ENCODE measurements around the gene CTSD. TPM values are rescaled to one million over a fixed set of nuclear protein-coding genes. Genes with fewer than 3 reads are reported as not detected.
"Not testable (repeated sequence)": the region's sequence is repeated elsewhere in the genome, so short reads cannot be mapped to it uniquely, and the experiment has no call there.

CTSD gene
- total RNA-seq, 1 experiment from 2014 or later = 199 TPM

DNA sequence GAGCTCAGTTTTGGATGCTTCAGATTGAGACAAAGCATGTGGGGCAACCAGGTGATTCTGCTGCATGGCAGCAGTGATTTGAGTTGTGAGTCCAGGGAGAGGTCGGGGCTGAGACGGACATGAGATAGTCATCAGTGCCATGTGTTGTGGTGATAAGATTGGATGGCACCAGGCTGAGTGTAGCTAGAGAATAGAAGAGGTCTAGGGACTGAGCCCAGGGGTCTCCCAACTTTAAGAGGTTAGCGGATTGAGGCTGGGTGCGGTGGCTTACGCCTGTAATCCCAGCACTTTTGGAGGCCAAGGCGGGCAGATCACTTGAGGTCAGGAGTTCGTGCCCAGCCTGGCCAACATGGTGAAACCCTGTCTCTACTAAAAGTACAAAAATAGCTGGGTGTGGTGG lies 6.3 kb upstream of the CTSD start:
- DNase-seq (ENCODE audit: low spot score) = no peak
- Mint-ChIP-seq H3K4me3 (no peak overlapping the region), H3K4me1 (peaks cover 20% of the 10 kb centered on the region), H3K9me3 (no peaks in the 10 kb centered on the region), H3K27ac (no peak overlapping the region), H3K27me3 (ENCODE audit: low read depth) (peaks cover 4% of the 10 kb centered on the region), H3K36me3 (no peaks in the 10 kb centered on the region)
- CTCF ChIA-PET = interaction anchor here (2.1 kb wide), 1 partner anchor 113 kb away, joined by 6 read pairs; no protein-coding TSS in a partner anchor
- no peak for ATAC-seq
- POLR2A ChIA-PET = no interaction called here
- TF ChIP-seq, protein P1, sequence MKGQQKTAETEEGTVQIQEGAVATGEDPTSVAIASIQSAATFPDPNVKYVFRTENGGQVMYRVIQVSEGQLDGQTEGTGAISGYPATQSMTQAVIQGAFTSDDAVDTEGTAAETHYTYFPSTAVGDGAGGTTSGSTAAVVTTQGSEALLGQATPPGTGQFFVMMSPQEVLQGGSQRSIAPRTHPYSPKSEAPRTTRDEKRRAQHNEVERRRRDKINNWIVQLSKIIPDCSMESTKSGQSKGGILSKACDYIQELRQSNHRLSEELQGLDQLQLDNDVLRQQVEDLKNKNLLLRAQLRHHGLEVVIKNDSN (CRISPR knock-in tag; IDR thresholded peaks at IDR 0.05) = no peak
- no peak for TF ChIP-seq GRHL2 (CRISPR knock-in tag; IDR thresholded peaks at IDR 0.05; ENCODE audit: insufficient replicate concordance, severe bottlenecking)
- TF ChIP-seq, protein P2, sequence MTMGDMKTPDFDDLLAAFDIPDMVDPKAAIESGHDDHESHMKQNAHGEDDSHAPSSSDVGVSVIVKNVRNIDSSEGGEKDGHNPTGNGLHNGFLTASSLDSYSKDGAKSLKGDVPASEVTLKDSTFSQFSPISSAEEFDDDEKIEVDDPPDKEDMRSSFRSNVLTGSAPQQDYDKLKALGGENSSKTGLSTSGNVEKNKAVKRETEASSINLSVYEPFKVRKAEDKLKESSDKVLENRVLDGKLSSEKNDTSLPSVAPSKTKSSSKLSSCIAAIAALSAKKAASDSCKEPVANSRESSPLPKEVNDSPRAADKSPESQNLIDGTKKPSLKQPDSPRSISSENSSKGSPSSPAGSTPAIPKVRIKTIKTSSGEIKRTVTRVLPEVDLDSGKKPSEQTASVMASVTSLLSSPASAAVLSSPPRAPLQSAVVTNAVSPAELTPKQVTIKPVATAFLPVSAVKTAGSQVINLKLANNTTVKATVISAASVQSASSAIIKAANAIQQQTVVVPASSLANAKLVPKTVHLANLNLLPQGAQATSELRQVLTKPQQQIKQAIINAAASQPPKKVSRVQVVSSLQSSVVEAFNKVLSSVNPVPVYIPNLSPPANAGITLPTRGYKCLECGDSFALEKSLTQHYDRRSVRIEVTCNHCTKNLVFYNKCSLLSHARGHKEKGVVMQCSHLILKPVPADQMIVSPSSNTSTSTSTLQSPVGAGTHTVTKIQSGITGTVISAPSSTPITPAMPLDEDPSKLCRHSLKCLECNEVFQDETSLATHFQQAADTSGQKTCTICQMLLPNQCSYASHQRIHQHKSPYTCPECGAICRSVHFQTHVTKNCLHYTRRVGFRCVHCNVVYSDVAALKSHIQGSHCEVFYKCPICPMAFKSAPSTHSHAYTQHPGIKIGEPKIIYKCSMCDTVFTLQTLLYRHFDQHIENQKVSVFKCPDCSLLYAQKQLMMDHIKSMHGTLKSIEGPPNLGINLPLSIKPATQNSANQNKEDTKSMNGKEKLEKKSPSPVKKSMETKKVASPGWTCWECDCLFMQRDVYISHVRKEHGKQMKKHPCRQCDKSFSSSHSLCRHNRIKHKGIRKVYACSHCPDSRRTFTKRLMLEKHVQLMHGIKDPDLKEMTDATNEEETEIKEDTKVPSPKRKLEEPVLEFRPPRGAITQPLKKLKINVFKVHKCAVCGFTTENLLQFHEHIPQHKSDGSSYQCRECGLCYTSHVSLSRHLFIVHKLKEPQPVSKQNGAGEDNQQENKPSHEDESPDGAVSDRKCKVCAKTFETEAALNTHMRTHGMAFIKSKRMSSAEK (CRISPR knock-in tag; IDR thresholded peaks at IDR 0.05; ENCODE audit: borderline replicate concordance) = no peak
- no peak for TF ChIP-seq CREB1 (CRISPR knock-in tag; IDR thresholded peaks at IDR 0.05)
- TF ChIP-seq HMGA2 (CRISPR knock-in tag; IDR thresholded peaks at IDR 0.05) = no peak
- TF ChIP-seq SMAD4 (CRISPR knock-in tag; IDR thresholded peaks at IDR 0.05) = no peak
- no peak for TF ChIP-seq TP53 (CRISPR knock-in tag; IDR thresholded peaks at IDR 0.05)
- no peak for TF ChIP-seq ZNF138 (CRISPR knock-in tag; conservative IDR thresholded peaks at IDR 0.05)
- no peak for TF ChIP-seq OVOL2 (CRISPR knock-in tag; IDR thresholded peaks at IDR 0.05; ENCODE audit: borderline replicate concordance)
- TF ChIP-seq, protein P3, sequence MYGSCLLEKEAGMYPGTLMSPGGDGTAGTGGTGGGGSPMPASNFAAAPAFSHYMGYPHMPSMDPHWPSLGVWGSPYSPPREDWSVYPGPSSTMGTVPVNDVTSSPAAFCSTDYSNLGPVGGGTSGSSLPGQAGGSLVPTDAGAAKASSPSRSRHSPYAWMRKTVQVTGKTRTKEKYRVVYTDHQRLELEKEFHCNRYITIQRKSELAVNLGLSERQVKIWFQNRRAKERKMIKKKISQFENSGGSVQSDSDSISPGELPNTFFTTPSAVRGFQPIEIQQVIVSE (CRISPR knock-in tag; IDR thresholded peaks at IDR 0.05; ENCODE audit: borderline replicate concordance) = no peak
- no peak for TF ChIP-seq NR2C2 (CRISPR knock-in tag; IDR thresholded peaks at IDR 0.05)
- TF ChIP-seq IRF2 (CRISPR knock-in tag; IDR thresholded peaks at IDR 0.05; ENCODE audit: borderline replicate concordance, low read depth) = no peak
- TF ChIP-seq TCF7 (CRISPR knock-in tag; IDR thresholded peaks at IDR 0.05; ENCODE audit: low read depth) = no peak
- TF ChIP-seq, protein P4, sequence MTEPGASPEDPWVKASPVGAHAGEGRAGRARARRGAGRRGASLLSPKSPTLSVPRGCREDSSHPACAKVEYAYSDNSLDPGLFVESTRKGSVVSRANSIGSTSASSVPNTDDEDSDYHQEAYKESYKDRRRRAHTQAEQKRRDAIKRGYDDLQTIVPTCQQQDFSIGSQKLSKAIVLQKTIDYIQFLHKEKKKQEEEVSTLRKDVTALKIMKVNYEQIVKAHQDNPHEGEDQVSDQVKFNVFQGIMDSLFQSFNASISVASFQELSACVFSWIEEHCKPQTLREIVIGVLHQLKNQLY (CRISPR knock-in tag; IDR thresholded peaks at IDR 0.05) = no peak
- no peak for TF ChIP-seq KAT7 (CRISPR knock-in tag; IDR thresholded peaks at IDR 0.05; ENCODE audit: borderline replicate concordance)
- TF ChIP-seq, protein P5, sequence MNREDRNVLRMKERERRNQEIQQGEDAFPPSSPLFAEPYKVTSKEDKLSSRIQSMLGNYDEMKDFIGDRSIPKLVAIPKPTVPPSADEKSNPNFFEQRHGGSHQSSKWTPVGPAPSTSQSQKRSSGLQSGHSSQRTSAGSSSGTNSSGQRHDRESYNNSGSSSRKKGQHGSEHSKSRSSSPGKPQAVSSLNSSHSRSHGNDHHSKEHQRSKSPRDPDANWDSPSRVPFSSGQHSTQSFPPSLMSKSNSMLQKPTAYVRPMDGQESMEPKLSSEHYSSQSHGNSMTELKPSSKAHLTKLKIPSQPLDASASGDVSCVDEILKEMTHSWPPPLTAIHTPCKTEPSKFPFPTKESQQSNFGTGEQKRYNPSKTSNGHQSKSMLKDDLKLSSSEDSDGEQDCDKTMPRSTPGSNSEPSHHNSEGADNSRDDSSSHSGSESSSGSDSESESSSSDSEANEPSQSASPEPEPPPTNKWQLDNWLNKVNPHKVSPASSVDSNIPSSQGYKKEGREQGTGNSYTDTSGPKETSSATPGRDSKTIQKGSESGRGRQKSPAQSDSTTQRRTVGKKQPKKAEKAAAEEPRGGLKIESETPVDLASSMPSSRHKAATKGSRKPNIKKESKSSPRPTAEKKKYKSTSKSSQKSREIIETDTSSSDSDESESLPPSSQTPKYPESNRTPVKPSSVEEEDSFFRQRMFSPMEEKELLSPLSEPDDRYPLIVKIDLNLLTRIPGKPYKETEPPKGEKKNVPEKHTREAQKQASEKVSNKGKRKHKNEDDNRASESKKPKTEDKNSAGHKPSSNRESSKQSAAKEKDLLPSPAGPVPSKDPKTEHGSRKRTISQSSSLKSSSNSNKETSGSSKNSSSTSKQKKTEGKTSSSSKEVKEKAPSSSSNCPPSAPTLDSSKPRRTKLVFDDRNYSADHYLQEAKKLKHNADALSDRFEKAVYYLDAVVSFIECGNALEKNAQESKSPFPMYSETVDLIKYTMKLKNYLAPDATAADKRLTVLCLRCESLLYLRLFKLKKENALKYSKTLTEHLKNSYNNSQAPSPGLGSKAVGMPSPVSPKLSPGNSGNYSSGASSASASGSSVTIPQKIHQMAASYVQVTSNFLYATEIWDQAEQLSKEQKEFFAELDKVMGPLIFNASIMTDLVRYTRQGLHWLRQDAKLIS (CRISPR knock-in tag; IDR thresholded peaks at IDR 0.05; ENCODE audit: borderline replicate concordance) = no peak

DNA sequence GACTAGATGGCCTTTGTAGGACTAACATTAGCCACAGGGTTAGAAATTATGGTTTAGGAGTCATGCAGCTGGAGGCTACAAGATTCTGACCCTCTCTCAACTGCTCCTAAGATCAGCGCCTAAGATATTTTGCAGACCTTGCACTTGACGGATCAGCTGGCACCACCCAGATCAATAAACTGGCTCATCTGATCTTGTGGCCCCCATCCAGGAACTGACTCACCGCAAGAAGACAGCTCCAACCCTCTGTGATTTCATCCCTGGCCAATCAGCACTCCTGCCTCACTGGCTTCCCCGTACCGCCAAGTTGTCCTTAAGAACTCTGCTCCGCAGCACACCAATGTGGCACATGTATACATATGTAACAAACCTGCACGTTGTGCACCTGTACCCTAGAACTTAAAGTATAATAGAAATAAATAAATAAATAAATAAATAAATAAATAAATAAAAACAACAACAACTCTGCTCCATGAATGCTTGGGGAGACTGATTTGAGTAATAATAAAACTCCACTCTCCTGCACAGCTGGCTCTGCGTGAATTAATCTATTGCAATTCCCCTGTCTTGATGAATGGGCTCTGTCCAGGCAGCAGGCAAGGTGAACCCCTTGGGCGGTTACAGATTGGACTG lies 5.7 kb upstream of the CTSD start:
- H3K27me3 Mint-ChIP-seq (ENCODE audit: low read depth); DNase-seq (ENCODE audit: low spot score); POLR2A ChIA-PET; ATAC-seq; H3K4me3 Mint-ChIP-seq; CTCF ChIA-PET; H3K9me3 Mint-ChIP-seq; H3K36me3 Mint-ChIP-seq; H3K27ac Mint-ChIP-seq: not testable (repeated sequence)
- H3K4me1 Mint-ChIP-seq = peaks cover 21% of the 10 kb centered on the region
